ENCODE measurements around the gene NFE2L1. TPM values are rescaled to one million over a fixed set of nuclear protein-coding genes. Genes with fewer than 3 reads are reported as not detected.
"Not testable (repeated sequence)": the region's sequence is repeated elsewhere in the genome, so short reads cannot be mapped to it uniquely, and the experiment has no call there.

The NFE2L1 gene
- total RNA-seq, 1 donor from 2014 or later, result 190 TPM

DNA sequence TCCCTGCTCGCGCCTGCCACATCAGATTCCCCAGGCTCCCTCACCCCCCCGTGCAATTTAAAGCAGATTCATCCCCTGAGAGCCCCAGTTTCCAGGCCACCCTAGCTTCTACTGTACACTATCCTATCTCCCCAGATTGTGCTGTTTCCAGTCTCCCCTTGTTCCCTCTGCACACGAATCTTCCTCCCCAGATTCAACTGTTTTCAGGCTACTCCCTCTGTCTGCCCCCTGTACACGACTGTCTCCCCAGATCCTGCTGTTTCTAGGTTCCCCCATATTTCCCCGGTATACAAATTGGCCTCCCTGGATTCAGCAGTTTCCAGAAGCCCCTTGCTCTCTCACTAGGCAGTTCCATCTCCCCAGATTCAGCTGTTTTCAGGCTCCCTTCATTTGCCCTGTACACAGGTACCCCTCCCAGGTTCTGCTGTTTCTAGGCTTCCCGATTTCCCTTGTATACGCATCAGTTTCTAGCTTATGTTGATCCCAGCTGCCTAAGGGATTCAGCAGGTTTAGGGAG, 33.5 kb upstream of the NFE2L1 start:
- peak overlapping the region; percentile 75 for H3K4me3 Mint-ChIP-seq (ENCODE audit: unreplicated experiment)
- DNase-seq, result no peak
- H3K27ac Mint-ChIP-seq (ENCODE audit: unreplicated experiment), result peak overlapping the region; percentile 90
- H3K9me3 Mint-ChIP-seq (ENCODE audit: unreplicated experiment), result peaks cover 15% of the 10 kb centered on the region
- peaks cover 49% of the 10 kb centered on the region for H3K4me1 Mint-ChIP-seq (ENCODE audit: low read depth, unreplicated experiment)
- TF ChIP-seq, protein P1, sequence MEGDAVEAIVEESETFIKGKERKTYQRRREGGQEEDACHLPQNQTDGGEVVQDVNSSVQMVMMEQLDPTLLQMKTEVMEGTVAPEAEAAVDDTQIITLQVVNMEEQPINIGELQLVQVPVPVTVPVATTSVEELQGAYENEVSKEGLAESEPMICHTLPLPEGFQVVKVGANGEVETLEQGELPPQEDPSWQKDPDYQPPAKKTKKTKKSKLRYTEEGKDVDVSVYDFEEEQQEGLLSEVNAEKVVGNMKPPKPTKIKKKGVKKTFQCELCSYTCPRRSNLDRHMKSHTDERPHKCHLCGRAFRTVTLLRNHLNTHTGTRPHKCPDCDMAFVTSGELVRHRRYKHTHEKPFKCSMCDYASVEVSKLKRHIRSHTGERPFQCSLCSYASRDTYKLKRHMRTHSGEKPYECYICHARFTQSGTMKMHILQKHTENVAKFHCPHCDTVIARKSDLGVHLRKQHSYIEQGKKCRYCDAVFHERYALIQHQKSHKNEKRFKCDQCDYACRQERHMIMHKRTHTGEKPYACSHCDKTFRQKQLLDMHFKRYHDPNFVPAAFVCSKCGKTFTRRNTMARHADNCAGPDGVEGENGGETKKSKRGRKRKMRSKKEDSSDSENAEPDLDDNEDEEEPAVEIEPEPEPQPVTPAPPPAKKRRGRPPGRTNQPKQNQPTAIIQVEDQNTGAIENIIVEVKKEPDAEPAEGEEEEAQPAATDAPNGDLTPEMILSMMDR (IDR thresholded peaks at IDR 0.05; ENCODE audit: partially characterized antibody, unreplicated experiment), result no peak
- peaks cover 15% of the 10 kb centered on the region for H3K27me3 Mint-ChIP-seq (ENCODE audit: unreplicated experiment)
- no peaks in the 10 kb centered on the region for H3K36me3 Mint-ChIP-seq (ENCODE audit: unreplicated experiment)

DNA sequence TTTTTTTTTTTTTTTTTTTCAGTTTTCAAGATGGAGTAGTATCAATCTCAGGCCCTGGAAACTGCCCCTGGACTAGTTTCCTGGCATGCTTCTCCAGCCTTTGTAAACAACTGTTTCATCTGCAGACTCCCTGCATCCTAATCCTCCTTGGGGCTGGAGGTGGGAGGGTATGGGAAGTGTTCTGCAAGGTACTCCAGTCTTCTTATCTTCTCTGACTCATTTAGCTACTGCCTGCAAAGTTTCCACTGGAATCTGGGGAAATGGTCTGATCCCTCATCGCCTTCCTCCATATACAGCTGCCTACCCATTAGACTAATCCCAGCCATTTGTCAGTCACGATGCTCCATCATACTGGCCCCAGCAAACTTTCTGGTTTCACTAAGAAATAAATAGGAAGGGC, 32.0 kb upstream of the NFE2L1 start:
- H3K9me3 Mint-ChIP-seq (ENCODE audit: unreplicated experiment), result peaks cover 13% of the 10 kb centered on the region
- peaks cover 15% of the 10 kb centered on the region for H3K27me3 Mint-ChIP-seq (ENCODE audit: unreplicated experiment)
- TF ChIP-seq, protein P1 (IDR thresholded peaks at IDR 0.05; ENCODE audit: partially characterized antibody, unreplicated experiment), result no peak
- H3K4me3 Mint-ChIP-seq (ENCODE audit: unreplicated experiment), result no peak overlapping the region
- H3K27ac Mint-ChIP-seq (ENCODE audit: unreplicated experiment), result peak overlapping the region; percentile 4
- DNase-seq, result no peak
- H3K4me1 Mint-ChIP-seq (ENCODE audit: low read depth, unreplicated experiment), result peaks cover 40% of the 10 kb centered on the region
- H3K36me3 Mint-ChIP-seq (ENCODE audit: unreplicated experiment), result no peaks in the 10 kb centered on the region

DNA sequence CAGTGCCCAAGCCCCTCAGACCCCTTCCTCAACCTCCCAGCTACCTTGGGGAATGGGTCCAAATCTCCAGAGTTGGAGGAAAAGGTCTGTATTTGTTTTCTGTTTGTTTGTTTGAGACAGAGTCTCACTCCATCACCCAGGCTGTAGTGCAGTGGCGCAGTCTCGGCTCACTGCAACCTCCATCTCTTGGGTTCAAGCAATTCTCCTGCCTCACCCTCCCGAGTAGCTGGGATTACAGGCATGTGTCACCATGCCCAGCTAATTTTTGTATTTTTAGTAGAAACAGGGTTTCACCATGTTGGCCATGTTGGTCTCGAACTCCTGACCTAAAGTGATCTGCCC, 30.4 kb upstream of the NFE2L1 start:
- DNase-seq; H3K4me3 Mint-ChIP-seq (ENCODE audit: unreplicated experiment); H3K27me3 Mint-ChIP-seq (ENCODE audit: unreplicated experiment): not testable (repeated sequence)

DNA sequence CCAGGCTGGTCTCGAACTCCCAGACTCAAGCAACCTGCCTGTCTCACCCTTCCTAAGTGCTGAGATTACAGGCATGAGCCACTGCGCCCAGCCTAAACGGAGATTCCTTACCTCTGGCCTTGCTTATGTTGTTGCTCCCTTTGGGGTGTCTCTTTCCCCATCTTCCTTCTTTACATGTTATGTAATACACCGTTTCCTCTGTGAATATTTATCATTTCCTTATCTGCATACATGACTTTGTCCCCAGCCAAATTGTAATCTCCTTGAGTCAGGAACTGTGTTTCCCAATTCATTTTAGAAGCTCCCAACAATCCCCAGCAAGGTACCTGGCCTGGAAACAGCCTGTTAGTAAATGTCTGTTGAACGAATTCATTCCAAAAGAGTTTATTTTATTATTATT, 26.2 kb upstream of the NFE2L1 start:
- Mint-ChIP-seq H3K9me3 (ENCODE audit: unreplicated experiment) (peaks cover 3% of the 10 kb centered on the region), H3K27me3 (ENCODE audit: unreplicated experiment) (peaks cover 13% of the 10 kb centered on the region), H3K27ac (ENCODE audit: unreplicated experiment) (no peak overlapping the region), H3K4me3 (ENCODE audit: unreplicated experiment) (no peak overlapping the region), H3K4me1 (ENCODE audit: low read depth, unreplicated experiment) (peaks cover 7% of the 10 kb centered on the region), H3K36me3 (ENCODE audit: unreplicated experiment) (no peaks in the 10 kb centered on the region)
- TF ChIP-seq, protein P1 (IDR thresholded peaks at IDR 0.05; ENCODE audit: partially characterized antibody, unreplicated experiment), result no peak
- DNase-seq, result no peak

More for the DNA sequence above, 30.4 kb upstream of the NFE2L1 start:
- Mint-ChIP-seq H3K4me1 (ENCODE audit: low read depth, unreplicated experiment) (peaks cover 29% of the 10 kb centered on the region), H3K27ac (ENCODE audit: unreplicated experiment) (peak overlapping the region; percentile 43)
- H3K36me3 Mint-ChIP-seq (ENCODE audit: unreplicated experiment); H3K9me3 Mint-ChIP-seq (ENCODE audit: unreplicated experiment): not testable (repeated sequence)

DNA sequence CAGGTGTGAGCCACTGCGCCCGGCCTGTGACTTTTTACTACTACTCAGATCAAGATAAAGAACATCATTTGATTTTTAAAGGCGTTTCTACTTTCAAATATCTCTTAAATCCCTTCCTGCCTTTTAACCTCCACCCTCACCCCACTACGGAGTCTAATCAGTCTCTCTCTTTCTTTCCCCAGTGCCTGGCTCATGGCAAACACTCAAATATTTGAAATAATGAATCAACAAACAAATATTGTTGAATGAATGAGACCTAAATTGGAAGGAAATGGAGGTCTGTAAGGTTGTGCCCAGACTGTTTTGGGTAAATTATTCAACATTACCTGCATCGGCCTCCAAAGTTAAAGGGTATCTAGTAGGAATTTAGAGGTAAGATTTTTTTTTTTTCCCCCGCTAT, 25.3 kb upstream of the NFE2L1 start:
- Mint-ChIP-seq H3K4me3 (ENCODE audit: unreplicated experiment) (peak overlapping the region; percentile 42), H3K36me3 (ENCODE audit: unreplicated experiment) (no peaks in the 10 kb centered on the region), H3K27me3 (ENCODE audit: unreplicated experiment) (peaks cover 13% of the 10 kb centered on the region)

More for the DNA sequence above, 25.3 kb upstream of the NFE2L1 start:
- Mint-ChIP-seq H3K27ac (ENCODE audit: unreplicated experiment) (no peak overlapping the region), H3K9me3 (ENCODE audit: unreplicated experiment) (peaks cover 3% of the 10 kb centered on the region), H3K4me1 (ENCODE audit: low read depth, unreplicated experiment) (peaks cover 7% of the 10 kb centered on the region)
- TF ChIP-seq, protein P1 (IDR thresholded peaks at IDR 0.05; ENCODE audit: partially characterized antibody, unreplicated experiment), result no peak
- DNase-seq, result no peak

Measured in glutamatergic neuron (in vitro differentiated cells).